HepG2 (cell line): ENCODE measurements around the gene ENAH. TPM values are rescaled to one million over a fixed set of nuclear protein-coding genes. Genes with fewer than 3 reads are reported as not detected.
A peak's percentile ranks its signal among the peaks of the same experiment; 100 is the strongest.

ENCODE experiments used
- CREB1 ChIP-seq, 2 experiments: fragments of 450-650 bp in 1 of 2; IDR thresholded peaks; 2 replicates each; pipeline ENCODE4 v1.6.1; 2016 to 2017; ENCODE audit warnings: control low read depth in 1 of 2, mild to moderate bottlenecking in 1 of 2, missing compliant biosample characterization in 1 of 2, missing genetic modification characterization in 1 of 2
- DPF2 ChIP-seq: sonication (generic); formaldehyde crosslinking; IDR thresholded peaks from 2 replicates; pipeline ENCODE4 v1.4.0; 2020; ENCODE audit warnings: mild to moderate bottlenecking, low read depth, missing genetic modification reagents, borderline replicate concordance
- ELF1 ChIP-seq: sonication (generic); formaldehyde crosslinking; IDR thresholded peaks from 2 replicates; pipeline ENCODE4 v1.4.0; 2020; ENCODE audit warnings: missing genetic modification reagents
- GFI1 ChIP-seq: sonication (generic); formaldehyde crosslinking; IDR thresholded peaks from 2 replicates; pipeline ENCODE4 v1.5.0; 2020; ENCODE audit warnings: missing genetic modification reagents, mild to moderate bottlenecking, borderline replicate concordance
- IKZF5 ChIP-seq: IDR thresholded peaks from 2 replicates; pipeline ENCODE4 v1.6.1; 2018; ENCODE audit warnings: missing genetic modification reagents, mild to moderate bottlenecking, missing compliant biosample characterization
- IRF2 ChIP-seq: IDR thresholded peaks from 2 replicates; pipeline ENCODE4 v1.6.1; 2018; ENCODE audit warnings: missing genetic modification reagents, missing compliant biosample characterization
- MAFF ChIP-seq: IDR thresholded peaks from 2 replicates; pipeline ENCODE4 v1.6.1; 2011; ENCODE audit warnings: low read depth, low read length, improper control_type of control experiment
- MXI1 ChIP-seq: IDR thresholded peaks from 3 replicates; pipeline ENCODE4 v1.6.1; 2012; ENCODE audit warnings: low read depth, low read length, inconsistent platforms, borderline replicate concordance
- NR2F6 ChIP-seq, 2 experiments: IDR thresholded peaks; 2 replicates each; pipeline ENCODE4 v1.6.1; 2016; ENCODE audit warnings: antibody characterized with exemption in 1 of 2, mild to moderate bottlenecking in 1 of 2
- SOX13 ChIP-seq, 3 experiments: fragments of 450-650 bp in 1 of 3; sonication (generic) in 1 of 3; formaldehyde crosslinking in 1 of 3; IDR thresholded peaks in 2 of 3; conservative IDR thresholded peaks in 1 of 3; 2 replicates each; pipeline versions ENCODE4 v1.5.0 to v1.6.1; 2016 to 2020; ENCODE audit warnings: antibody characterized with exemption in 1 of 3, mild to moderate bottlenecking in 1 of 3, missing compliant biosample characterization in 1 of 3, missing genetic modification reagents in 1 of 3, moderate library complexity in 1 of 3
- THAP11 ChIP-seq: IDR thresholded peaks from 2 replicates; pipeline ENCODE4 v1.6.1; 2016; ENCODE audit warnings: missing biosample characterization, missing genetic modification reagents
- TOE1 ChIP-seq: sonication (generic); formaldehyde crosslinking; IDR thresholded peaks from 2 replicates; pipeline ENCODE4 v1.4.0; 2020; ENCODE audit warnings: mild to moderate bottlenecking, missing genetic modification reagents
- YEATS2 ChIP-seq: sonication (generic); formaldehyde crosslinking; IDR thresholded peaks from 2 replicates; pipeline ENCODE4 v1.4.0; 2020; ENCODE audit warnings: missing genetic modification reagents, borderline replicate concordance
- ZBTB3 ChIP-seq: sonication (generic); formaldehyde crosslinking; IDR thresholded peaks from 2 replicates; pipeline ENCODE4 v1.4.0; 2020; ENCODE audit warnings: low read depth, mild to moderate bottlenecking, moderate library complexity, missing genetic modification reagents, borderline replicate concordance
- ZFP1 ChIP-seq: IDR thresholded peaks from 2 replicates; pipeline ENCODE4 v1.6.1; 2016
- ZMYM3 ChIP-seq: sonication (generic); formaldehyde crosslinking; IDR thresholded peaks from 2 replicates; pipeline ENCODE4 v1.5.1; 2020; ENCODE audit warnings: mild to moderate bottlenecking, missing genetic modification reagents
- ZNF552 ChIP-seq: sonication (generic); formaldehyde crosslinking; IDR thresholded peaks from 2 replicates; pipeline ENCODE4 v1.9.0; 2022; ENCODE audit warnings: missing genetic modification reagents, mild to moderate bottlenecking, borderline replicate concordance
- polyA plus RNA-seq, 8 experiments: library from polyadenylated mRNA; depleted of rRNA in 3 of 8; stranded (reverse) in 7 of 8; unstranded in 1 of 8; fragments of >200 nt; fragmentation: Illumina TruSeq in 4 of 8; extraction: Trizol in 4 of 8; gene quantifications; 2 replicates each; pipeline versions ENCODE4 v1.2.1 to v1.2.3, GENCODE V29; 2011 to 2016; ENCODE audit warnings: low read depth in 4 of 8, missing spikeins in 1 of 8, mixed read lengths in 1 of 8; ENCODE audit not compliant: insufficient read depth in 1 of 8
- total RNA-seq, 5 experiments: library from RNA; depleted of rRNA; stranded (reverse); fragments of >200 nt; fragmentation: Illumina TruSeq; extraction: Trizol; gene quantifications; 2 replicates each; pipeline ENCODE4 v1.2.3, GENCODE V29; 2016; ENCODE audit warnings: low read depth in 1 of 5
- TF ChIP-seq, protein P1 (sequence below): IDR thresholded peaks from 2 replicates; pipeline ENCODE4 v1.4.0; 2020; ENCODE audit warnings: mild to moderate bottlenecking, missing genetic modification reagents
- TF ChIP-seq, protein P2 (sequence below): IDR thresholded peaks from 2 replicates; pipeline ENCODE4 v1.6.1; 2016; ENCODE audit warnings: low read depth, control low read depth

ENAH gene
- total and polyA plus RNA-seq, 2 of the 13 experiments (the other 11 are each of a cell fraction or from before 2014, with no cell fraction given) = 22.1 to 58.3 TPM

DNA sequence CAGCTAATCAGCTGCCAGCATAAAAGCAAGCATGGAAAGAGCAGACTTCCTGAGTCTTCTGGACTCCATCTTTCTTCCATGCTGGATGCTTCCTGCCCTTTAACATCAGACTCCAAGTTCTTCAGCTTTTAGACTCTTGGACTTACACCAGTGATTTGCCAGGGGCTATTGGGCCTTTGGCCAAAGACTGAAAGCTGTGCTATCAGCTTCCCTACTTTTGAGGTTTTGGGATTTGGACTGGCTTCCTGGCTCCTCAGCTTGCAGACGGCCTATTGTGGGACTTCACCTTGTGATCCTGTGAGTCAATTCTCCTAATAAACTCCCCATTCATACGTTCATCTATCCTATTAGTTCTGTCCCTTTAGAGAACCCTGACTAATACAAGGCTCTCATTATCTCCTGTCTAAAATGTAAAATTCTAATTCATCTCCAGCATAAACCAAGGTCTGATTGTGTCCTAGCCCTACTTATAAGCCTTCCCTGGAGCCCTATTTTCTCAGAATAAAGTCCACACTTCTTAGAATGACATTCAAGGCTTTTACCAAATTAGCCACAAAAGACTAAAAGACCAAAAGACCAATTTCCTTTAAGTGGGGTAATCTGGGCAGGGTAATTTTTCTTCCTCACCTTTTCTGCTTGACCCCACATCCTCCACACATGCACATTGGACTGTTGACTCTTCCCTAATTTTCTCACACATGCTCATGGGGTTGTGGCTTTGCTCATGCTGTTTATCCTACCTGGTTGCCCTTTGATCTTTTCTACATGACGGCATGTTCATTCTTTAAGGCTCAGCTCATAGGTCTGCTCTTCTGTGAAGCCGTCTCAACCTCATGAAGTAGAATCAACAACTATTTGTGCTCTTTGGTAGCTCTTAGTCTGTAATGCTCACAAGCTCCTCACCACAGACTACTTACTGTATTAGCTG lies 18.1 kb upstream of the ENAH start (continued):
- TF ChIP-seq TOE1 = no peak
- TF ChIP-seq ZFP1 = peak; percentile 20; the same call in 1 of the 2 replicates
- peak; percentile 70 for TF ChIP-seq IKZF5
- TF ChIP-seq IRF2 (CRISPR knock-in tag) = peak; percentile 76
- TF ChIP-seq ELF1 (CRISPR knock-in tag) = 0 out of 2 replicates have a peak, but pooled peaks have one; percentile 18
- 0 out of 2 replicates have a peak, but pooled peaks have one; percentile 53 for TF ChIP-seq GFI1
- TF ChIP-seq DPF2 (CRISPR knock-in tag) = peak; percentile 49; the same call in 1 of the 2 replicates
- TF ChIP-seq ZMYM3 (CRISPR knock-in tag) = 0 out of 2 replicates have a peak, but pooled peaks have one; percentile 12
- TF ChIP-seq ZBTB3 = no peak
- TF ChIP-seq MAFF = 0 out of 2 replicates have a peak, but pooled peaks have one; percentile 22
- TF ChIP-seq YEATS2 (CRISPR knock-in tag) = peak; percentile 27; the same call in 1 of the 2 replicates
- TF ChIP-seq, protein P1, sequence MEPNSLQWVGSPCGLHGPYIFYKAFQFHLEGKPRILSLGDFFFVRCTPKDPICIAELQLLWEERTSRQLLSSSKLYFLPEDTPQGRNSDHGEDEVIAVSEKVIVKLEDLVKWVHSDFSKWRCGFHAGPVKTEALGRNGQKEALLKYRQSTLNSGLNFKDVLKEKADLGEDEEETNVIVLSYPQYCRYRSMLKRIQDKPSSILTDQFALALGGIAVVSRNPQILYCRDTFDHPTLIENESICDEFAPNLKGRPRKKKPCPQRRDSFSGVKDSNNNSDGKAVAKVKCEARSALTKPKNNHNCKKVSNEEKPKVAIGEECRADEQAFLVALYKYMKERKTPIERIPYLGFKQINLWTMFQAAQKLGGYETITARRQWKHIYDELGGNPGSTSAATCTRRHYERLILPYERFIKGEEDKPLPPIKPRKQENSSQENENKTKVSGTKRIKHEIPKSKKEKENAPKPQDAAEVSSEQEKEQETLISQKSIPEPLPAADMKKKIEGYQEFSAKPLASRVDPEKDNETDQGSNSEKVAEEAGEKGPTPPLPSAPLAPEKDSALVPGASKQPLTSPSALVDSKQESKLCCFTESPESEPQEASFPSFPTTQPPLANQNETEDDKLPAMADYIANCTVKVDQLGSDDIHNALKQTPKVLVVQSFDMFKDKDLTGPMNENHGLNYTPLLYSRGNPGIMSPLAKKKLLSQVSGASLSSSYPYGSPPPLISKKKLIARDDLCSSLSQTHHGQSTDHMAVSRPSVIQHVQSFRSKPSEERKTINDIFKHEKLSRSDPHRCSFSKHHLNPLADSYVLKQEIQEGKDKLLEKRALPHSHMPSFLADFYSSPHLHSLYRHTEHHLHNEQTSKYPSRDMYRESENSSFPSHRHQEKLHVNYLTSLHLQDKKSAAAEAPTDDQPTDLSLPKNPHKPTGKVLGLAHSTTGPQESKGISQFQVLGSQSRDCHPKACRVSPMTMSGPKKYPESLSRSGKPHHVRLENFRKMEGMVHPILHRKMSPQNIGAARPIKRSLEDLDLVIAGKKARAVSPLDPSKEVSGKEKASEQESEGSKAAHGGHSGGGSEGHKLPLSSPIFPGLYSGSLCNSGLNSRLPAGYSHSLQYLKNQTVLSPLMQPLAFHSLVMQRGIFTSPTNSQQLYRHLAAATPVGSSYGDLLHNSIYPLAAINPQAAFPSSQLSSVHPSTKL (CRISPR knock-in tag) = peak; percentile 92
- peak; percentile 44; the same call in 1 of the 2 replicates for TF ChIP-seq THAP11
- TF ChIP-seq, protein P2, sequence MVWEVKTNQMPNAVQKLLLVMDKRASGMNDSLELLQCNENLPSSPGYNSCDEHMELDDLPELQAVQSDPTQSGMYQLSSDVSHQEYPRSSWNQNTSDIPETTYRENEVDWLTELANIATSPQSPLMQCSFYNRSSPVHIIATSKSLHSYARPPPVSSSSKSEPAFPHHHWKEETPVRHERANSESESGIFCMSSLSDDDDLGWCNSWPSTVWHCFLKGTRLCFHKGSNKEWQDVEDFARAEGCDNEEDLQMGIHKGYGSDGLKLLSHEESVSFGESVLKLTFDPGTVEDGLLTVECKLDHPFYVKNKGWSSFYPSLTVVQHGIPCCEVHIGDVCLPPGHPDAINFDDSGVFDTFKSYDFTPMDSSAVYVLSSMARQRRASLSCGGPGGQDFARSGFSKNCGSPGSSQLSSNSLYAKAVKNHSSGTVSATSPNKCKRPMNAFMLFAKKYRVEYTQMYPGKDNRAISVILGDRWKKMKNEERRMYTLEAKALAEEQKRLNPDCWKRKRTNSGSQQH = 0 out of 2 replicates have a peak, but pooled peaks have one; percentile 31
- peak; percentile 74 for TF ChIP-seq NR2F6 (IDR thresholded peaks at IDR 0.05)
- peak; percentile 87 for TF ChIP-seq NR2F6 (CRISPR knock-in tag; IDR thresholded peaks at IDR 0.05)
- no peak for TF ChIP-seq ZNF552 (CRISPR knock-in tag)
- no peak; the same call in 1 of the 2 replicates for TF ChIP-seq SOX13 (IDR thresholded peaks at IDR 0.05)
- peak in 1 of 2 experiments; percentile 54; a peak in 2 of 4 replicates for TF ChIP-seq SOX13 (CRISPR knock-in tag; conservative IDR thresholded peaks at IDR 0.05 in 1 of 2, IDR thresholded peaks at IDR 0.05 in 1 of 2)
- peak; percentile 45; the same call in 1 of the 2 replicates for TF ChIP-seq CREB1 (IDR thresholded peaks at IDR 0.05)
- peak; percentile 60 for TF ChIP-seq CREB1 (CRISPR knock-in tag; IDR thresholded peaks at IDR 0.05)
- TF ChIP-seq MXI1 = peak; percentile 74; the same call in 1 of the 3 replicates
